Measurements from ENCODE around the gene GPR18. TPM values are rescaled to one million over a fixed set of nuclear protein-coding genes. Genes with fewer than 3 reads are reported as not detected.

The GPR18 gene
- total and polyA plus RNA-seq, 2 experiments from 2014 or later: 1.2 TPM; not detected in 1

- Histone ChIP-seq H3K27ac (no peak overlapping the region), H3K4me1 (ENCODE audit: low read depth) (peaks cover 6% of the 10 kb centered on the region), H3K27me3 (no peaks in the 10 kb centered on the region), H3K36me3 (no peaks in the 10 kb centered on the region), H3K4me3 (no peak overlapping the region), H3K9me3 (ENCODE audit: low read depth) (no peaks in the 10 kb centered on the region)
- TF ChIP-seq CTCF (IDR thresholded peaks at IDR 0.05; ENCODE audit: low read depth, low read length): no peak
- DNase-seq (ENCODE audit: low read depth in 1 of 2, low spot score in 1 of 2): no peak
Measured at GRCh38 chr13:99271249-99271648, 13.1 kb upstream of the GPR18 start.

DNA sequence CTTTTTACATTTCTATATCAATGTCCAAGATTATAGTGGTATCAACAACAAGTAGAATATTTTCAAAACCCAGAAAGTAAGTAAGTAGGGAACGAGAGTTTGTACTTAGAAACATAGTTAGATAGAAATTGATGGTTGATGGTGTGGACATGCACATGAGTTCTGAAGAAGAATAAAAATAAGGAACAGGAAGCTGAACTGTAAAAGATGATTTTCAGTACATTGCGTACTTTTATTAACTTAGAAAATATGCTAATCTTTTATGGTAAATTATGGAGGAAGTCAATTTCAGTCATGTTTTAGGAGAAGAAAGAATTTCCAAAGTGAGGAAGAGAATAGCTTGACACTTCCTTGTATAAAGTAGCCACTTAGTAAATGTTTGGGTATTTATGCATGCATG lies 12.3 kb upstream of the GPR18 start:
- Histone ChIP-seq H3K9me3 (ENCODE audit: low read depth) (no peaks in the 10 kb centered on the region), H3K4me1 (ENCODE audit: low read depth) (peaks cover 6% of the 10 kb centered on the region), H3K36me3 (no peaks in the 10 kb centered on the region), H3K27me3 (no peaks in the 10 kb centered on the region), H3K27ac (no peak overlapping the region), H3K4me3 (no peak overlapping the region)
- no peak for DNase-seq (ENCODE audit: low read depth in 1 of 2, low spot score in 1 of 2)
- no peak for TF ChIP-seq CTCF (IDR thresholded peaks at IDR 0.05; ENCODE audit: low read depth, low read length)

DNA sequence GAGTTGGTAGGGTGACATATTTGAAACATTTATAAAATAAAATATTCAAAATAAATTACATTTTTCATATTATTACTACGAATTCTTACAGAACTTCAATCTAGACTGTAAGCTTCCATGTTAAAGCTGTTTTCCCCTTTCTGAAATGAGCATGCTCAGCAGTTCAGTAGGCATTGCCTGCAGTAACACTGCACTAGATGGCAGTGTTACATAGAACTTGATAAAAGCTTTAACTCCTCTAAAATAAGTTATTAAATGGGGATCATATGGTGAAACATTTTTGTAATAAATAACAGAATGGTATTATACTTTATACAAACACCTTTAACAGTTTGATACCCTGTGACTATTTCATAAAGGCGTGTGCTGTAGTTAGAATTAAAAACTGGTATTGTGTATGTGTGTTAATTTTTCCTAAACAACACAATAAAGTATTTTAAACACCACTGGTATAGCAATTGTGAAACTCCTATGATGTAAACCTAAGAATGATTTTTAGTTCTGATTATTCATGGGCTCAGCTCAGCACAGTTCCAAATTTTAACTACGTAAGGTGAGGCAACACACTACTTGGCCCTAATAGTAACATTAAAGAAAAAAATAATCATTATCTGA lies 11.6 kb upstream of the GPR18 start:
- Histone ChIP-seq H3K27ac (no peak overlapping the region), H3K4me1 (ENCODE audit: low read depth) (peaks cover 6% of the 10 kb centered on the region), H3K36me3 (no peaks in the 10 kb centered on the region), H3K4me3 (no peak overlapping the region), H3K27me3 (no peaks in the 10 kb centered on the region), H3K9me3 (ENCODE audit: low read depth) (no peaks in the 10 kb centered on the region)
- peak; percentile 73 for TF ChIP-seq CTCF (IDR thresholded peaks at IDR 0.05; ENCODE audit: low read depth, low read length)
- DNase-seq (ENCODE audit: low read depth in 1 of 2, low spot score in 1 of 2): peak; percentile 49 to 78

DNA sequence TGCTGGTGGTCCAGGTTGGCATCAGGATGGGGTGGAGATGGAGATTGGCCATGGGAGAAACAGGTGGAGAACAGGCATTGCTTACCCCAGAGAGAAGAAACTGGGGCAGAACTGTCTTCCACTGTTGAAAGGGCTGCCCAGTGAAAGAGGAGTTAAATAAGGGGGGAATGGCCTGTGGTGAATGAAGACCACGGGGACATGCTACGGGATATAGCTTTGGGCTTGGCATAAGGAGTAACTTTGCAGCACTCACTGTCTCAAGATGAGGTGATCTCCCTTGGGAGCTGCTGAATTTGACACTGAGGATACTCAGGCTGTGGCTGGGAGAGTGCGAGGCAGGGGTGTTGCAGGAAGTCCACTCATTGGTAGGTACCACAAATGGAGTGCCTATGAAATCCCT lies 10.6 kb upstream of the GPR18 start:
- peaks cover 6% of the 10 kb centered on the region for H3K4me1 ChIP-seq (ENCODE audit: low read depth)
- no peaks in the 10 kb centered on the region for H3K9me3 ChIP-seq (ENCODE audit: low read depth)
- no peak for DNase-seq (ENCODE audit: low read depth in 1 of 2, low spot score in 1 of 2)
- no peak for TF ChIP-seq CTCF (IDR thresholded peaks at IDR 0.05; ENCODE audit: low read depth, low read length)
- H3K27ac ChIP-seq: no peak overlapping the region
- H3K36me3 ChIP-seq: no peaks in the 10 kb centered on the region
- no peaks in the 10 kb centered on the region for H3K27me3 ChIP-seq
- no peak overlapping the region for H3K4me3 ChIP-seq

DNA sequence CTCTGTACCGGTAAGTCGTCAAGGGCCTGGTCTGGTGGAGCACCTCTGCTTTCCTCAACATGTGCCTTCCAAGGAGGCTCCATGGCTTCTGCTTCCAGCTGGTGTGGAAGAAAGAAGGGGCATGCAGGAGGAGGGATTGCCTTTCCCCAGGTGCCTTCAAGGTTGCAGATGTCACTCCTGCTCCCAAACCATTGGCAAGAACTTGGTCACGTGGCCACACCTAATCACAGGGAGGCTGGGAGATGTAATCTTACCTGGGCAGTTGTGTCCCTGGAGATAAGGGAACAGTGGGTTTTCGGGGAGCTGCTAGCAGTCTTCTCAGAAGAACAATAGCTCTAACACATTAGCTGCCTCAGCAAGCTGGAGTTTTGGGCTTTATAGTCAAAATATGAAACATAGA lies 9.7 kb upstream of the GPR18 start:
- H3K4me1 ChIP-seq (ENCODE audit: low read depth): peaks cover 1% of the 10 kb centered on the region
- TF ChIP-seq CTCF (IDR thresholded peaks at IDR 0.05; ENCODE audit: low read depth, low read length): no peak
- H3K27ac ChIP-seq: no peak overlapping the region
- H3K4me3 ChIP-seq: no peak overlapping the region
- no peaks in the 10 kb centered on the region for H3K9me3 ChIP-seq (ENCODE audit: low read depth)
- no peak for DNase-seq (ENCODE audit: low read depth in 1 of 2, low spot score in 1 of 2)
- no peaks in the 10 kb centered on the region for H3K27me3 ChIP-seq
- no peaks in the 10 kb centered on the region for H3K36me3 ChIP-seq

All from cardiac muscle cell (in vitro differentiated cells and primary cell).